ENCODE data around the gene N4BP2L1.

N4BP2L1 gene

GRCh38 chr13:32471187-32471922 is 43.4 kb upstream of the N4BP2L1 start:
- Histone ChIP-seq H3K36me3 (ENCODE audit: low read length) (no peaks in the 10 kb centered on the region), H2AFZ (ENCODE audit: low read depth, low read length, severe bottlenecking) (no peak overlapping the region), H3K9ac (ENCODE audit: low read length) (no peak overlapping the region), H3K27ac (ENCODE audit: low read depth, low read length) (no peak overlapping the region), H3K79me2 (ENCODE audit: insufficient read depth, low read length) (no peaks in the 10 kb centered on the region), H3K4me2 (ENCODE audit: low read depth, low read length, poor library complexity, severe bottlenecking) (no peak overlapping the region), H3K27me3 (ENCODE audit: low read length) (no peaks in the 10 kb centered on the region), H3K4me3 (ENCODE audit: insufficient read depth, low read length, poor library complexity, severe bottlenecking) (no peak overlapping the region), H3K9me2 (replicated peaks; ENCODE audit: insufficient read depth, low read length) (no peaks in the 10 kb centered on the region), H3K9me3 (ENCODE audit: insufficient read depth, low read length) (no peaks in the 10 kb centered on the region), H3F3A (ENCODE audit: insufficient read depth) (no peaks in the 10 kb centered on the region), H4K20me1 (ENCODE audit: low read depth, low read length) (no peaks in the 10 kb centered on the region)
- TF ChIP-seq EZH2phosphoT487 (conservative IDR thresholded peaks at IDR 0.05; ENCODE audit: low read length) (no peak), CTCF (IDR thresholded peaks at IDR 0.05; ENCODE audit: insufficient read depth, low read length, poor library complexity, severe bottlenecking) (no peak)

GRCh38 chr13:32468502-32469142 is 40.7 kb upstream of the N4BP2L1 start:
- H2AFZ ChIP-seq (ENCODE audit: low read depth, low read length, severe bottlenecking), result no peak overlapping the region
- H3K36me3 ChIP-seq (ENCODE audit: low read length), result no peaks in the 10 kb centered on the region
- H3K4me2 ChIP-seq (ENCODE audit: low read depth, low read length, poor library complexity, severe bottlenecking), result no peak overlapping the region
- no peak overlapping the region for H3K4me3 ChIP-seq (ENCODE audit: insufficient read depth, low read length, poor library complexity, severe bottlenecking)
- no peak overlapping the region for H3K27ac ChIP-seq (ENCODE audit: low read depth, low read length)
- H3F3A ChIP-seq (ENCODE audit: insufficient read depth), result no peaks in the 10 kb centered on the region
- TF ChIP-seq CTCF (IDR thresholded peaks at IDR 0.05; ENCODE audit: insufficient read depth, low read length, poor library complexity, severe bottlenecking) (no peak), EZH2phosphoT487 (conservative IDR thresholded peaks at IDR 0.05; ENCODE audit: low read length) (no peak)
- H3K9me2 ChIP-seq (replicated peaks; ENCODE audit: insufficient read depth, low read length), result no peaks in the 10 kb centered on the region
- H4K20me1 ChIP-seq (ENCODE audit: low read depth, low read length), result no peaks in the 10 kb centered on the region
- no peaks in the 10 kb centered on the region for H3K9me3 ChIP-seq (ENCODE audit: insufficient read depth, low read length)
- H3K9ac ChIP-seq (ENCODE audit: low read length), result no peak overlapping the region
- no peaks in the 10 kb centered on the region for H3K27me3 ChIP-seq (ENCODE audit: low read length)
- H3K79me2 ChIP-seq (ENCODE audit: insufficient read depth, low read length), result no peaks in the 10 kb centered on the region

GRCh38 chr13:32456591-32456990 is 28.7 kb upstream of the N4BP2L1 start:
- Histone ChIP-seq H3K4me2 (ENCODE audit: low read depth, low read length, poor library complexity, severe bottlenecking) (no peak overlapping the region), H4K20me1 (ENCODE audit: low read depth, low read length) (no peaks in the 10 kb centered on the region), H3K27me3 (ENCODE audit: low read length) (no peaks in the 10 kb centered on the region), H3K9ac (ENCODE audit: low read length) (no peak overlapping the region), H3K36me3 (ENCODE audit: low read length) (no peaks in the 10 kb centered on the region), H3F3A (ENCODE audit: insufficient read depth) (no peaks in the 10 kb centered on the region), H3K9me2 (replicated peaks; ENCODE audit: insufficient read depth, low read length) (no peaks in the 10 kb centered on the region), H3K27ac (ENCODE audit: low read depth, low read length) (no peak overlapping the region), H3K9me3 (ENCODE audit: insufficient read depth, low read length) (peaks cover 6% of the 10 kb centered on the region; the same call in 1 of the 2 replicates), H3K4me3 (ENCODE audit: insufficient read depth, low read length, poor library complexity, severe bottlenecking) (no peak overlapping the region), H2AFZ (ENCODE audit: low read depth, low read length, severe bottlenecking) (no peak overlapping the region), H3K79me2 (ENCODE audit: insufficient read depth, low read length) (no peaks in the 10 kb centered on the region)
- TF ChIP-seq CTCF (IDR thresholded peaks at IDR 0.05; ENCODE audit: insufficient read depth, low read length, poor library complexity, severe bottlenecking), result no peak
- no peak for TF ChIP-seq EZH2phosphoT487 (conservative IDR thresholded peaks at IDR 0.05; ENCODE audit: low read length)

All from SU-DHL-6 (cell line).